Upper lobe of left lung (tissue), 4 donors: ENCODE results near the gene PTDSS2.

Source experiments
- EP300 ChIP-seq, 4 donors: sonication (generic); formaldehyde crosslinking; IDR thresholded peaks; one replicate each; pipeline ENCODE4 v1.5.1; 2017; ENCODE audit warnings: antibody characterized with exemption in 4 of 4, control low read depth in 2 of 4
- POLR2A ChIP-seq, 4 donors: fragments of 450-650 bp; IDR thresholded peaks; one replicate each; pipeline ENCODE4 v1.5.1; 2016 to 2017; ENCODE audit warnings: antibody characterized with exemption in 4 of 4, mild to moderate bottlenecking in 2 of 4
- POLR2AphosphoS5 ChIP-seq, 2 donors: sonication (generic); formaldehyde crosslinking; IDR thresholded peaks; one replicate each; pipeline ENCODE4 v1.5.1; 2017; ENCODE audit warnings: antibody characterized with exemption in 2 of 2
- TF ChIP-seq, protein P1 (sequence below), 6 experiments: fragments of 450-650 bp in 4 of 6; fragments of 200-600 bp in 2 of 6; sonication (generic) in 2 of 6; IDR thresholded peaks; one replicate each; pipeline ENCODE4 v1.5.1; 2016 to 2019; ENCODE audit warnings: antibody characterized with exemption in 6 of 6

DNA sequence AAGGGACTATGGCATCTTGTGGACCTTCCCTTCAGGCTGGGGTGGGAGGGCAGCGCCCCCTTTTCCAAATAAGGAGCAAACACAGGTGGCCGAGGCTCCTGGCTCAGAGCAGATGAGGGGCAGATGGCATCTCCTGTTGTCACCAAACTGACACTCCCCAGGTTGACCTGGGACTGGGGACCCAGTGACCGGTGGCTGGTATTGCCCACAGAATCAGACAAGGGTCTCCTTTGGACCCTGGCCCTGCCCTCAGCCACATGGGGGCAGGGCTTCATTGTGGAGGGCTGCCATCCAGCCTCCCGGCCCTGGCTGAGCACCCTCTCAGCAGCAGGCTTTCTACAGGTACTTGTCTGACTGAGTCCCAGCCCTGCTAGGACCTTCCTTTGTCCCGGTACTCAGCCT lies 34.4 kb upstream of the PTDSS2 start:
- TF ChIP-seq, protein P1, sequence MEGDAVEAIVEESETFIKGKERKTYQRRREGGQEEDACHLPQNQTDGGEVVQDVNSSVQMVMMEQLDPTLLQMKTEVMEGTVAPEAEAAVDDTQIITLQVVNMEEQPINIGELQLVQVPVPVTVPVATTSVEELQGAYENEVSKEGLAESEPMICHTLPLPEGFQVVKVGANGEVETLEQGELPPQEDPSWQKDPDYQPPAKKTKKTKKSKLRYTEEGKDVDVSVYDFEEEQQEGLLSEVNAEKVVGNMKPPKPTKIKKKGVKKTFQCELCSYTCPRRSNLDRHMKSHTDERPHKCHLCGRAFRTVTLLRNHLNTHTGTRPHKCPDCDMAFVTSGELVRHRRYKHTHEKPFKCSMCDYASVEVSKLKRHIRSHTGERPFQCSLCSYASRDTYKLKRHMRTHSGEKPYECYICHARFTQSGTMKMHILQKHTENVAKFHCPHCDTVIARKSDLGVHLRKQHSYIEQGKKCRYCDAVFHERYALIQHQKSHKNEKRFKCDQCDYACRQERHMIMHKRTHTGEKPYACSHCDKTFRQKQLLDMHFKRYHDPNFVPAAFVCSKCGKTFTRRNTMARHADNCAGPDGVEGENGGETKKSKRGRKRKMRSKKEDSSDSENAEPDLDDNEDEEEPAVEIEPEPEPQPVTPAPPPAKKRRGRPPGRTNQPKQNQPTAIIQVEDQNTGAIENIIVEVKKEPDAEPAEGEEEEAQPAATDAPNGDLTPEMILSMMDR (IDR thresholded peaks at IDR 0.05): no peak
- TF ChIP-seq EP300 (IDR thresholded peaks at IDR 0.05) (no peak), POLR2AphosphoS5 (IDR thresholded peaks at IDR 0.05) (no peak), POLR2A (IDR thresholded peaks at IDR 0.05) (no peak)
